Stimulated activated CD4-positive, alpha-beta T cell treated with anti-CD3 and anti-CD28 coated beads, Interleukin-4, amount 100 ng/mL, for 48 hours (primary cell): ENCODE data around the gene MAP2K4.
"Not testable (repeated sequence)": the region's sequence is repeated elsewhere in the genome, so short reads cannot be mapped to it uniquely, and the experiment has no call there.

Source experiments
- DNase-seq, 2 donors: peaks; one replicate each; pipeline ENCODE4 v3.0.0-alpha.2; 2020; ENCODE audit warnings: low read depth in 2 of 2

MAP2K4 gene

DNA sequence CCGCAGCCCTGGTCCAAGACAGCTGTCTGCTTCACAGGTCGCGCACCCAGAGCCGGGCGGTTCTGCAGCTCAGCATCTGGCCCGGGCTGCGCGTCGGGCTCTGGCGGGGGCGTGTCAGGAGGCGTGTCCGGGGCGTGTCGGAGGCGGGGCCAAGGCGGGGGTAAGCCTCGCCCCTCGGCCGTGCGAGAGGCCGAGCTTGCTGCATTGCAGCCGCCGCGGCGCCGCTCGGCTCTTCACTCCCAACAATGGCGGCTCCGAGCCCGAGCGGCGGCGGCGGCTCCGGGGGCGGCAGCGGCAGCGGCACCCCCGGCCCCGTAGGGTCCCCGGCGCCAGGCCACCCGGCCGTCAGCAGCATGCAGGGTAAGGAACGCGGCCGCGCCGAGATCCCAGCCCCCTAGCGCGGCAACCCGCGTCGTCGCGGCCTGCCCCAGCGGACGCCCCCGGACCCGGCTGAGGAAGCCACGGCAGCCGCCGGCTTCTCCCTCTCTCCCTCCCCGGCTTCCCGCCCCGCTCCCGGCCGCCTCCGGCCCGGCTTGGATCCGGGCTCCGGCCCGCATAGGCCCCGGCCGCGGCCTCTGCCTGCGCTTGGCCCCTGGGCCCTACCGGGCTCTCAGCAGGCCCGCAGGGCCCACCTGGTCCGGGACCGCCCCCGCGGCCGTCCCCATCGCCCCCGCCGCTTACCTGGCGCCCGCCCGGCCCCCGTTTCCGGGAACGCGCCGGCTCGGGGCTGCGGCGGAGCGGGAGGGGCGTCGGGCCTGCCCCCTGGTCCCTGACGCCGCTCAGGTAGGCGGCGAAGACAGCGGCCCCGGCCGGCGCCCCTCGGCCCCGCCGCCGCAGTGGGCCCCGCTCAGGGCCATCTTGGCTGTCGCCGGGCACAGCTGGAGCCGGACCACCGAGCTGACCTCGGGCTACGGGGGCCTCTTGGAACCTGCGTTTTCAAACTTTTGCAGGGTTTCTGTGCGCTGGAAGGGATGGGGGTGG lies at the start of gene MAP2K4:
MAP2K4 (plus strand) TSS at position 236 of the 981 bp plus-strand sequence; CDS start at position 246, 10 bp downstream.
- DNase-seq: peak; percentile 87 to 94

DNA sequence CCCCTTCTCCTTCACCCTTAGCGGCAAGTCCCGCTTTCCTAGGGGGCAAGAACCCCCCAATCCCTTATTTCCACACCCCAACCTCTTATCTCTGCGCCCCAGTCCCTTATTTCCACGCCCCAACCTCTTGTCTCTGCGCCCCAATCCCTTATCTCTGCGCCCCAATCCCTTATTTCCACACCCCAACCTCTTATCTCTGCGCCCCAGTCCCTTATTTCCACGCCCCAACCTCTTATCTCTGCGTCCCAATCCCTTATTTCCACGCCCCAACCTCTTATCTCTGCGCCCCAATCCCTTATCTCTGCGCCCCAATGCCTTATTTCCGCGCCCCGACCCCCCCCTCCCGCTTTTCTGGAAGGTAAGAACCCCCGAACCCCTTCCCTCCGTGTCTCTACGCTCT lies 47.9 kb upstream of the MAP2K4 start:
- DNase-seq: not testable (repeated sequence)

DNA sequence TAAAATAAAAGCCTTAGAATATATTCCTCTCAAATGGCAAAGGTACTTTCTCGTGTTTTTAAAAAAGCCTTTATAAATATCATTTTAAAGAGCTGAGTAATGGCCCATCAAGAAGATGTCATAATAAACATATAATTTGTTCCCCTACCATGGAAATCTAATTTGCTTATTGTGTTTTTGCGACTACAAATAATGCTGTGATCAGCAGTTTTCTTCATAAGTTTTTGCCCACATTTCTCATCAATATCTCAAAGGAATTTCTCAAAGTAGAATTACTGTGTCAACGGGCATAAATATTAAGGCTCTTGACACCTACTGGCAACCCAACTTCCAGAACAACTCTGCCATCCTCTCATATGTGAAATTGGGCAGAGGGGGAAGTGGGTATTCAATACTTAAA lies 40.9 kb upstream of the MAP2K4 start:
- DNase-seq: no peak

DNA sequence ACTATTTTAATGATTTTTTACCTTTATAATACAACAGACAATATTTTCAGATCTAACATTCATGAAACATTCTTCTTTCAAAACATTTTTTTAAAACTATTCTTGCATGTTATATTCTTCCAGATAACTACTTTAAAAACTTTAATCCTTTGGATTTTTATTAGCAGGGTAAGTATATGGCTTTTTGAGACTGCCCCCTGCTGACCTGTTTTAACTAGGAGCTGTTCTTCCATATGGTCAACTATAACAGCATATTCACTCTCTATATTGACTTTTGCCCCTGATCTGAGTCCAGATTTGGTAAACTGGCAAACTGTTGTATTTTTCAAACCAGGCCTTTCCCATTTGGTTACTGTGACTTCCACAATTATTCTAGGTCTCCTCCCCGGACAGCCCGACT lies 39.9 kb upstream of the MAP2K4 start:
- DNase-seq: no peak

DNA sequence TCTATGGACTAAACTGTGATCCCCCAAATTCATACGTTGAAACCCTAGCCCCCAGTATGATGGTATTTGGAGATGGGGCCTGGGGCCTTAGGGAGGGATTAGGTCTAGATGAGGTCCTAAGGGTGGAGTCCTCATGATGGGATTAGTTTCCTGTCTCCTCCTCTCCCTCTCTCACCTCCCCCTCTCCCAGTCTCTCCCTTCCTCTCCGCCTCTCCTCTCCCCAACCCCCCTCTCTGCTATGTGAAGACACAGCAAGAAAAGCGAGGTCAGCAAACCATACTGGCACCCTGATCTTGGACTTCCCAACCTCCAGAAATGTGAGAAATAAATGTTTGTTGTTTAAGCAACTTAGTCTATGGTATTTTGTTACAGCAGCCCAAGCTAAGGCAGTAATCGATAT lies 38.8 kb upstream of the MAP2K4 start:
- DNase-seq: no peak

DNA sequence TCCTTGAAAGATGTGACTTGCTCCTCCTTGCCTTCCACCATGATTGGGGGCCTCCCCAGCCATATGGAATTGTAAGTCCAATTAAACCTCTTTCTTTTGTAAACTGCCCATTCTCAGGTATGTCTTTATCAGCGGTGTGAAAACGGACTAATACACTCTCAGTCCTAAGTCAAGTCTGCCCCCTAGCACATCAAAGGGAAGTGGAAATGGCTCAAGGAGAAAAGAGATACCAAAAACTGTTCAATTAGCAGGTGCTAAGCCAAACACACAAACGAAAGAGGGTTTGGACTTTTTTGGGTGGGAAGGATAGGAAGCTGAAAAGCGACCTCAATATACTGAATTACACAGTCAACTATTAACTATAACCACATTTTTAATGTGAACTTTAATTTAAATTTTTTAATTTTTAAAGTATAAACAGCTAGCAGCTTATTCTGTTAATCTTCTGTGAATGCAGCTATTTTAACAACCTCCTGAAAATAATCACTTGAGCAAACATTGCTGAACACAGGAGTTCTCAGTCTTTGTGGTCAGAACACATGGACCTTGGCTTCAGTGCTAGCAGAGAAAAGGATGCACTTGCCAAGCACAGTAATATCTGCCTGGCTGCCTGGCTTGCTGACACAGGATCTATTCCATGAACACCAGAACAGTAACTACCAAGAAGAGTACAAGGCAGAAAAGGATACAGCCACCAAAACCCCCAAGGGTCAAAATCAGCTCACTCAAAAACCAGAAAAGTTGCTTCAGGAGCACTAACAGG lies 34.3 kb upstream of the MAP2K4 start:
- no peak for DNase-seq

DNA sequence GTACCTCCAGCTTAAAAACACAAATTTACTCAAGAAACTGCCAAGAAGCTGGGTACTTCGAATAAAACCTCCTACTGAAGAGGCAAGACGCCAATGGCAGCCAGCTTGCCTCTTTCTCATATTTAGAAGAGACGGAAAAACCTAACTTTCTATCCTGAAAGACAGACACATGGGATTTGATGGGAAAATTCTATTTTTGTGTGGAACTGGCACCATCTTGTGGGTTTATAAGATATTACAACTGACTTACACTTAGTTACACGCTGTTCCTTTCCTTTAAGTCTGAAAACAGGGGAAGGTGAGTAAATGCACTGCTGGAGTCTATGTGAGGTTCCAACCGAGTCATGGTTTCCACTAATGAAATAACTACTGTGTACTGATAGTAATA lies 33.7 kb upstream of the MAP2K4 start:
- no peak for DNase-seq

DNA sequence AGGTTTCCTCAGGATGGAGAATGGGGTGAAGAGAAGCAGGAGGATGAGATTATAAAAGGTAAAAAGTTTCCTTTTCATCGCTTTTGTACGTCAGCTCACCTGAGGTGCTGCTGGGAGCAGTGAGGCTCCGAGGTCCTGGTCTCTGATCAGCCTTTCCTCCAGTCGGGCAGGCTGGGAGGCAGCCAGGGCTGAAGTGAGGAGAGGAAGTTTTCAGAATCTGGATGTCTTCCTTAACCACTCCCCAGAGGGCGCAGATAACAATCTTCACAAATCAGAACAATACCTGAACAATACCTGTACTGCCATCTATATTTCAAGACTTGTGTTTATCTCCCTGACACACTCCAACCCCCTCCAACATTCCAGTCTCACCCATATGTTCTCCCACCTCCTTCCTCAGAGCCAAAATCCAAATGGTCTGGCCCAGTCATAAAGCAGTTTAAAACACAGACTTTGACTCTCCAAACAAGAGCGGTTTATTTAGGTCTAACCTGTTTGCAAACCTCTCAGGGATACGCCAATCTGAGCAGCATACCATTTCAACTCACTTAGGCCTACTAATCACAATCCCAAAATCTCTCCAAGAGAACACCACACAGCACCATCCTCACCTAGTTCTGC lies 30.2 kb upstream of the MAP2K4 start:
- no peak for DNase-seq

DNA sequence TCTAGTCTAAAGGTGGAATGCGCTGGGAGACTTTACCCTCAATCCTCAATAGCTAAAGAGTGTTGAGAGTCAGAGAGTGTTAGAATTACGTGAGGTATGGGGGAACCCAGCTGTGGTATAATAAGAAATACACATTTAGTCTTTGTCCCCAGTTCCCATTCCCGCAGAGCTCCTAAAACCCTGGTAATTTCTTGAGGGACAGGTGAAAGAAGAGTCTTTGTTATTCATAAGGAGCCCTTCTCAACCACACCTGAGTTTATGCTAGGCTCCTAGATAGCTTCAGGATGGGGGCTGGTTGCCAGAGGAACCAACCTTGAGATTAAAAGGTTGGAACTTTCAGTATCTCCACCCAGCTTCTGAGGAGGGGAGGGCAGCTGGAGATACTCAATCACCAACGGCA lies 29.2 kb upstream of the MAP2K4 start:
- no peak for DNase-seq

DNA sequence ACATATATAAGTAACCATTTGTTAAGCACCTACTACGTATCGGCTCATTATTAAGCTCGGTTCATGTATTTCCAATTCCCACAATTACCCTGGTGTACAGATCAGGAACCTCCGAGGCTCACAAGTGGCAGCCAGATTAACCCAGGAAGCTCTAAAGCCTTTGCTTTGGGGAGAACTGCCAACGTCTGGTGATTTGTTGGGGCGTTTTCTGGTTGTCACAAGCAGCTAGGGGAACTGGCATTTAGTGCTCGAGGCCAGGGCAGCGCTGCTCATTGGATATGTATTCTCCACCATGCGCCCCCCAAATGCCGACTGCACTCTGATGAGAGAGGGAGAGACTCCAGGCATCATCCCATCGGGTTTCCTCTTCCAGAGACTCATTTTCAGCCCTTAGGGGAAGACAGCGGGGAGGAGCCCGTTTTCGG lies 23.9 kb upstream of the MAP2K4 start:
- DNase-seq: no peak

DNA sequence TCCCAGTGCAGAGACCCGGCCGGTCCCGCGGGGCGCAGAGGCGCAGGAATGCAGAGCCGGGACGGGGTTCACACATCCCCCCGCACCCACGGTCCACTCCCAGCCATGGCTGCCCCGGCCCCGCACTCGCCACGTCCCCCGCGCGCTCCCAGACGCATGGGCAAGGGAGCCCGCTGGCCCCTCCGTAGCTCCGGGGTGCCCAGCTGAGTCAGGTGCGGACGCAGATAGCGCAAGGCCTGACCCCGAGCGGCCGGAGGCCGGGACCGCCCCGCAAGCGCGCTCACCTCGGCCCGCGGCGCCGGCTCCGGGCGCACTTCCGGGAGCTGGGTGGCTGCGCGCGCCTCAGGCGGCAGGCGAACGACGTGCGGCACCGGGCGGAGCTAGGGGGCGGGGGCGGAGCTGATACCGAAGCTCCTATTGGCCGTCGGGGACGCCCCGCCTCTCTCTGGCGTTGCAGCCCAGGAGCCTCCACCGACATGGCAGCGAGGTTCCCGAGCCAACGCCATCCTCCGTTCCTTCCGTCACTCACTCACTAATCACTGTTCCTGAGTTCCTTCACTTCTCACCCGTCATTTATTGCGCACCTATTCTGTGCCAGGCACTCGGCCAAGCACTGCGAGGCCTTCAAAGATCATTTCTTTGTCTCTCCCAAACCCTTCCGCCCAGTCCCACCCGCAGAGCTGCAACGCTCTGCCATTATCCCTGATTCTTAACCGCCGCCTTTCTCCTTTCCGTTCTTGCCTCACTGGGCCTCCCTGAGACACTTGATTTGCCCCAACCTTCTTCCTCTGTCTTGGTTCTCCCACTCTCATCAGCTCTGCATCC lies 23.3 kb upstream of the MAP2K4 start, which contains the start of gene ZNF18:
ZNF18 (minus strand) TSS at position 329 of the 825 bp plus-strand sequence. CDS start 4,646 bp downstream, outside the sequence.
- peak; percentile 93 to 96 for DNase-seq

DNA sequence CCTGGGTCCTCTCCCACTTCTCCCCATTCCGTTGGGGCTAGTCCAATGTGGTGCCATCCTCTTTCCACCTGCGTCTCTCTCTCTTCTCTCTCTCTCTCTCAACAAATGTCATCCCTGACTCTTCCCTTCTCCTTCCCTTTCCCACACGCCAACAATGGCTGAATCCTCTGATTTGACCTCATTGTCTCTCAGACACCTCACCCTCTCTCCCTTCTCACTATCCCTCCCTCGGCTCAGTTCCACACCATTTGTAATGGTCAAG lies 22.8 kb upstream of the MAP2K4 start:
- DNase-seq: no peak

DNA sequence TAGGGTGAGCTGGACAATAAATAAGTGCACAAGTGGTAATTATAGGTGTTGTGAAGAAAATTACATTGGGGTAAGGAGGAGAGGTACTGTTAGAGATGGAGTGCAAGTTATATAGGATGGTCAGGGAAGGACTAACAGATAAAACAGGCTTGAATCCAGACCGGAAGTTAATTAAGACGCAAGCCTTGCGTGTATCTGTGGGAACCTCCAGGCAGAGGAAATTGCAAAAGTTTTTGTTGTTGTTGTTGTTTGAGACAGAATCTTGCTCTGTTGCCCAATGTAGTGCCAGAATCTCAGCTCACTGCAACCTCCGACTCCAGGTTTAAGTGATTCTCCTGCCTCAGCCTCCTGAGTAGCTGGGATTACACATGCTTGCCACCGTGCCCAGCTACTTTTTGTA lies 21.0 kb upstream of the MAP2K4 start:
- no peak for DNase-seq

DNA sequence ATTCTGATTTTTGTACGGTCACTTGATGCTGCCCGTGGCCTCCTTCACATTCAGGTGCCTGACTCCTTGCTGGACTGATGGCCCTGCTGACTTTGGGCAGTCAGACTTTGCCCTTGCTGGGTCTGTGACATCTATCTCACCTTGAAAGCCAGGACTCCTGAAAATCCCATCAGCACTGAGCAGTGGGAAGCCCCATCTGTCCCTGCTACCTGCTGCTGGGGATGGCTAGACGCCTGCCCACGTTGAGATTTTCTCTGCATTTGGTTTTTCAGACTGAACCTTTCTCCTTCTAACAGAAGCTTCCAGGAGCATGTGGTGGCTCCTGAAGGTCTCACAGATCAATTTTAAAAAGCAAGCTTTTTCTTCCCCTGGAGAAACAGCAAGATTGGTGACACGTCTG lies 13.2 kb upstream of the MAP2K4 start:
- DNase-seq: no peak

DNA sequence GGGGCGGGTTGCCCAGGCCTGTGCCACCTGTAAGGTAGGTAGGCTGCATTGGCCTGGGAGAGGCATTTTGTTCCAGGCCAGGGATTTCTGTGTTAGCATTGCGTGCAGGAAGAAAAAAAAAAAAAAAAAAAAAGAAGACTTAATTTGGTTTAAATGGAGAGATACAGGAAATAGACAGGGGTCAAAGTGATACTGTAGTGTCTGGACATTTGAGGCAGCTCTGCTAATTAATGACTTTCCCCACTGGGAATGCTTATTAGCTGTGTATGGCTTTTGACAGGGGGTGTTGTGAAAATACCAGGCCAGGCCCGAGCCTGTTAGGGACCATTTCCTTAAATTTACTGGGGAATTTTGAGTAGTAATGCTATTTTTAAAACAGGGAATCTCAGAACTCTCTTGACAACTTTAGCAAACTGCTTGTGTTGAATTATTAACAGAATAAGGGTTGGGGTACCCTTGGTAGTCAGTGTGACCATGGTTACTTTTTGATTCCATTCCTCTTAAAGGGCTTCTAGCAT lies 1.0 kb downstream of the MAP2K4 start:
- DNase-seq: no peak

DNA sequence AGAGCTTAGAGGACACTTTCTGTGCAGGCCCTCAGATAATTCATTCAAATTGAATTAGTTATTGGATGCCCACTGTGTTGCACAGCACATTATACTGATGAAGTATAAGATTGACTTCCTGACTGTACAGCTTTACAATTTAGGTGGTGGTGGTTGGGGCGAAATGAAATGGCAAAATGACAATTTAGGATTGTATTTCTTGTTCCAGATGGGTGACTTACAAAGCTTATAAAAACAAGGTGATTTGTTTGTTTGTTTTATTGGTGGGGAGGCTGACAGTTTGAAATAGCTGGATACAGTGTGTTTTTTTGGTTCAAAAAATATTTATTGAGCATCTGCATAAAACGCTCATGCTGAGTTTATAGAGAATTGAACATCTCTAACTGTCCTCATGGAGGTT lies 1.6 kb downstream of the MAP2K4 start:
- DNase-seq: no peak

DNA sequence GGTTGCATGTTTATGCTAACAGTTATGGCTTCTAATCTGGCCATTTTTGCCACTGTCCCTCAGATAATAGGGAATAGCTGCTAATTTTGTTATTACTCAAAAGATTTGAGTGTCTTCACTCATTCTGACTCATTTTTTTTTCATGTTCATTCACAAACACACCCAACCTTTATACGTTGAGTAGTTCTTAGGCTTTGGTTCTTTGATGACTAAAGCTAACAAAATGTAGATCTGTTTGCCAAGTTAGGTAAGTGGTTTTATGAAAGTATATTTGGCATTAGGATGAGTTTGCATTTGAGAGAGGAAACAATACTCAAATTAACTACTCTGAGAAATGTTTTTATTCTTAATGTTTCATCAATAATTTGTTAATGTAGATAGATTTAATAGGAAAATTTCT lies 3.6 kb downstream of the MAP2K4 start:
- DNase-seq: no peak

DNA sequence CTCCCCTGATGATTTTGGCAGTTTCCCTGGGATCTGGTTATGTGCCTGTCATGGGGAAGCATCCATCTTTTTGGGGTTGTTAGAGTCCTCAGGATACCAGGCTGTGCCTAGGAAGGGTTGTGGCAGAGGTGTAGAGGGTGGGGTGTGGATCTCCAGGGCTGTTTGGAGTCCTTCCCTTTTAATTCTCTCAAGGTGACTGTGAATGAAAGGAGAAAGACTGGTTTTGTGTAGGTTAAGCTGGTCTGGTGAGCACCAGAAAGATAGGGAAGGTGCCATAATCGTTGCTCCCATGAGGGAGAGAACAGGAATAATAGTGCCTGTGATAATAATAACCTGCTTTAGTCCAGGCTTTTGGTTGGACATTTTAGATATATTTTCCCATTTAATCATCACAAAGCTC lies 7.0 kb downstream of the MAP2K4 start:
- DNase-seq: no peak

DNA sequence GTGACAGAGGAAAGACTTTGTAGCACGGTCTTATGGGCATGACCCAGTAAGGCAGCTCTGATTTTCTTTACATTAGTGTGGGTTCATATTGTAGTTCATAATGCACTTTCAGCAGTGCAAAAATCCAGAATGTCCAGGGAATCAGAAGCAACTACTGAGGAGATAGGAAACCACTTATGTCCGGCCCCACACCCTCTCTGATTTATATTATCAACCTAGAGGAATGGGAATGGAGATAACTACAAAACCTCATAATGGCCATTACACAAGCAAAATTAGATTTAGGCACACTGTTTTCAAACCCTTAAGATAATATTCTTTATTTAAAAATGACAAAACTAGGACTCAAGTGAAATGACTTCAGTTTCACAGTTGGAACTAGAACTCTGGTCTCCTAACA lies 7.9 kb downstream of the MAP2K4 start:
- DNase-seq: no peak

DNA sequence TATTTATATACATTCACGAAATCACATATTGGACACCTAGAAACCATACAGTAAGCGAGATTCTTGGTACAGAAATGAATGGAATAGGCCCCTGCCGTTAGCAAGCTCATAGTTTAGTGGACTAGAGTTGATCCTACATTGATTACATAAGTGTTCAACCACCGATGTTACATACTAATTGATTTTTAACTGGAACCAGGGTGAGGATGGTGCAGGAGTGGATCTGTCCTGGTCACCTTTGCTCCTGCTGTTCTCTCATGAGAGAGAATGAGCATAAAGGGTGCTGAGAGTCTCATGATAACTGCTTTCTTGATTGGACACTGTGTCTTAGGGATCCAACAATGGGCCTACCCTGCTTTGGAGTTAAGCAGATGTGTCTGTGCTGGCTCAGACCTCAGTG lies 13.9 kb downstream of the MAP2K4 start:
- DNase-seq: no peak

DNA sequence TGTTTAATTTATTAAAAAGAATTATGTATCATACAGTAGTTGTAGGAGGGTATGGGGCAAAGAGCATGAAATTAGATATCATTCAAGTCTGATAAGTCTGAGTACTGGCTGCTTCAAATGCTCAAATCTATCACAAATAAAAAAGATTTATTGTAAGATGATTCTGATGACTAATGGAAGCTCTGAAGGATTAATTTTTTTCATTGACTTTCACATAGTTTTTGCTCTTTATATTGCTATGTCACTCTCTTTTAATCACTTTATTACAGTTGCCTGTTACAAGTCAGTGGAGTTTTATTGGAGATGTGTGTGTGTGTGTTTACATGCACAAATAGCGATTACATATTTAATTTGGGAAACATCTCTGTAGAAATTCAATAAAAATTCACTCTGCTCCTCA lies 15.0 kb downstream of the MAP2K4 start:
- no peak for DNase-seq
